NOMO-1 treated with dmso at 0.1 percent for 144 hours (cell line): ENCODE data around the gene AHRR.

Experiments used
- DNase-seq: peaks from one replicate; lab custom pipeline; 2025; ENCODE audit not compliant: unreplicated experiment; lab: John Stamatoyannopoulos, UW

Gene AHRR

GRCh38 chr5:344668-345067 is 23.2 kb downstream of the AHRR start:
- DNase-seq, result no peak

GRCh38 chr5:345404-346195 is 24.1 kb downstream of the AHRR start:
- no peak for DNase-seq

GRCh38 chr5:346229-346935 is 24.9 kb downstream of the AHRR start:
- DNase-seq, result no peak

- DNase-seq, result no peak
These were observed 26.3 kb downstream of the AHRR start for GRCh38 chr5:347712-348284.

GRCh38 chr5:348726-349125 is 27.2 kb downstream of the AHRR start:
- no peak for DNase-seq

- DNase-seq, result no peak
These were observed 28.8 kb downstream of the AHRR start for GRCh38 chr5:350355-350754.

GRCh38 chr5:351084-351920 is 29.8 kb downstream of the AHRR start:
- DNase-seq, result no peak

- no peak for DNase-seq
These were observed 30.4 kb downstream of the AHRR start for GRCh38 chr5:351921-352245.

- no peak for DNase-seq
These were observed 31.4 kb downstream of the AHRR start for GRCh38 chr5:352639-353611.

- no peak for DNase-seq
These were observed 32.4 kb downstream of the AHRR start for GRCh38 chr5:353612-354580.

- no peak for DNase-seq
These were observed 33.3 kb downstream of the AHRR start for GRCh38 chr5:354581-355378.

- no peak for DNase-seq
These were observed 33.9 kb downstream of the AHRR start for GRCh38 chr5:355379-355935.

GRCh38 chr5:355958-356357 is 34.4 kb downstream of the AHRR start:
- no peak for DNase-seq

- DNase-seq, result no peak
These were observed 37.9 kb downstream of the AHRR start for GRCh38 chr5:359301-359897.

- DNase-seq, result peak; percentile 82
These were observed 38.9 kb downstream of the AHRR start for GRCh38 chr5:360257-361027.

GRCh38 chr5:362189-362588 is 40.7 kb downstream of the AHRR start:
- no peak for DNase-seq
